Karpas-422 (cell line): ENCODE measurements around the gene SYMPK. TPM values are rescaled to one million over a fixed set of nuclear protein-coding genes. Genes with fewer than 3 reads are reported as not detected.

Experiments used
- DNase-seq: peaks from one replicate; pipeline ENCODE4 v3.0.0-alpha.2; 2015
- H2AFZ ChIP-seq: fragments of 200-600 bp; sonication (generic); 2 replicates; pipeline ENCODE4 v1.6.1; 2014; ENCODE audit warnings: antibody characterized with exemption, low read length, mixed read lengths
- H3K27ac ChIP-seq: fragments of 200-600 bp; sonication (generic); 2 replicates; pipeline ENCODE4 v1.5.1; 2014; ENCODE audit warnings: mild to moderate bottlenecking, low read length, moderate library complexity
- H3K27me3 ChIP-seq: fragments of 200-600 bp; sonication (generic); 2 replicates; pipeline ENCODE4 v1.6.1; 2014; ENCODE audit warnings: low read length, mixed read lengths
- H3K36me3 ChIP-seq: fragments of 200-600 bp; sonication (generic); 2 replicates; pipeline ENCODE4 v1.6.1; 2014; ENCODE audit warnings: low read length, mixed read lengths; ENCODE audit not compliant: insufficient read depth
- H3K4me1 ChIP-seq: fragments of 200-600 bp; sonication (generic); 2 replicates; pipeline ENCODE4 v1.6.1; 2014; ENCODE audit warnings: mild to moderate bottlenecking, low read length, mixed read lengths
- H3K4me2 ChIP-seq: fragments of 200-600 bp; sonication (generic); 2 replicates; pipeline ENCODE4 v1.6.1; 2014; ENCODE audit warnings: low read length, low read depth, mild to moderate bottlenecking; ENCODE audit not compliant: poor library complexity, severe bottlenecking
- H3K4me3 ChIP-seq: fragments of 200-600 bp; sonication (generic); 2 replicates; pipeline ENCODE4 v1.5.1; 2014; ENCODE audit warnings: mild to moderate bottlenecking, antibody characterized with exemption, low read length, mixed read lengths
- H3K79me2 ChIP-seq: fragments of 200-600 bp; sonication (generic); 2 replicates; pipeline ENCODE4 v1.6.1; 2014; ENCODE audit warnings: mild to moderate bottlenecking, low read length, mixed read lengths
- H3K9ac ChIP-seq: fragments of 200-600 bp; sonication (generic); 2 replicates; pipeline ENCODE4 v1.6.0; 2014; ENCODE audit warnings: low read length
- H3K9me2 ChIP-seq: fragments of 200-600 bp; sonication (generic), shearing (Covaris generic); replicated peaks from 2 replicates; pipeline ENCODE4 v1.6.0; 2014; ENCODE audit warnings: mild to moderate bottlenecking, low read length, moderate library complexity; ENCODE audit not compliant: insufficient read depth
- H3K9me3 ChIP-seq: fragments of 300-700, 200-600 bp; sonication (generic); 2 replicates; pipeline ENCODE4 v1.6.1; 2014; ENCODE audit warnings: low read length, mixed read lengths
- H4K20me1 ChIP-seq: fragments of 200-600 bp; sonication (generic); 2 replicates; pipeline ENCODE4 v1.6.1; 2014; ENCODE audit warnings: mild to moderate bottlenecking, antibody characterized with exemption, low read length, low read depth; ENCODE audit not compliant: insufficient read depth
- total RNA-seq: library from RNA; depleted of rRNA; stranded (reverse); fragments of >200 nt; shearing (Covaris generic); gene quantifications from 2 replicates; pipeline ENCODE4 v1.2.3, GENCODE V29; 2014; ENCODE audit warnings: low replicate concordance

The SYMPK gene
- total RNA-seq, 1 experiment from 2014 or later: 28.3 TPM

DNA sequence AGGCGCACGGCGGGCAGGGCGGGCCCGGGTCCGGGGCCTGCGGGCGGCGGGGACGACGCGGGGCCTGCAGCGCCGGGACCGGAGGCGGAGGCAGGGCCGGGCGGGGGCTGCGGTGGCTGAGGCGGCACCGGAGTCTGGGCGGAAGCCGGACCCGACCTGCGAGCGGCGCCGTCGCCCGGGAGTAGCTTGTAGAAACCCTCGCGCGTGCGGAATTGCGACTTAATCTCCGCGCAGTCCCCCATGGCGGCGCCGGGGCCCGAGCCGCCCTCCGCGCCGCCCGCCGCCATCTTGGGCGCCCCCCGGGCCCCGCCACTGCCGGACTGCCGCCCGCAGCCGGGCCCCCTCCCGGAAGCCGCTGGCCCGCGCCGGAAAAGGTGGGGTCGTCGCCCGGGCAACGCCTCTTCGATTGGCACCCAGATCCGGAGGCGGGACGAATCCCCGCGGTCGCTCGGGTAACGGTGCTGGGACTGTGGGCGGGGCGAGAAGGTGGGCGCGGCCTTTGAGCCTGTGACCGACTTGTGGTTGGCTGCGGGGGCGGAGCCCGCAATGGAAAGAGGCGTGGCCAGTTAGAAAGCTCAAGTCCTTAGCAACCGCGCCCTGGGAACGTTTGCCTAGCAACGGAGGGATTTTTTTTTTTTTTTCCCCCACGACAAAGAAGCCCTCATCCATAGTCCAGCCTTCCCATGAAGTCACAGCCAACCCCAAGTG, 70.3 kb downstream of the SYMPK start, which contains the start of gene DMWD:
Gene DMWD, minus strand, starts transcription at position 376 of the 708 bp plus-strand sequence. Its CDS starts 89 bp downstream, at position 287.
- Histone ChIP-seq H3K4me1 (peaks cover 20% of the 10 kb centered on the region), H3K36me3 (peaks cover 12% of the 10 kb centered on the region; the same call in 1 of the 2 replicates), H3K9me2 (no peaks in the 10 kb centered on the region), H3K79me2 (peaks cover 27% of the 10 kb centered on the region), H4K20me1 (0 out of 2 replicates have a peak, but pooled peaks cover 8% of the 10 kb centered on the region), H3K9me3 (no peaks in the 10 kb centered on the region), H3K9ac (peak within 1 kb of the TSS; percentile 93), H3K4me3 (peak within 1 kb of the TSS; percentile 91), H3K4me2 (peak within 1 kb of the TSS; percentile 87), H3K27me3 (no peaks in the 10 kb centered on the region), H3K27ac (peak within 1 kb of the TSS; percentile 64), H2AFZ (no peak within 1 kb of the TSS)
- DNase-seq: peak; percentile 99

DNA sequence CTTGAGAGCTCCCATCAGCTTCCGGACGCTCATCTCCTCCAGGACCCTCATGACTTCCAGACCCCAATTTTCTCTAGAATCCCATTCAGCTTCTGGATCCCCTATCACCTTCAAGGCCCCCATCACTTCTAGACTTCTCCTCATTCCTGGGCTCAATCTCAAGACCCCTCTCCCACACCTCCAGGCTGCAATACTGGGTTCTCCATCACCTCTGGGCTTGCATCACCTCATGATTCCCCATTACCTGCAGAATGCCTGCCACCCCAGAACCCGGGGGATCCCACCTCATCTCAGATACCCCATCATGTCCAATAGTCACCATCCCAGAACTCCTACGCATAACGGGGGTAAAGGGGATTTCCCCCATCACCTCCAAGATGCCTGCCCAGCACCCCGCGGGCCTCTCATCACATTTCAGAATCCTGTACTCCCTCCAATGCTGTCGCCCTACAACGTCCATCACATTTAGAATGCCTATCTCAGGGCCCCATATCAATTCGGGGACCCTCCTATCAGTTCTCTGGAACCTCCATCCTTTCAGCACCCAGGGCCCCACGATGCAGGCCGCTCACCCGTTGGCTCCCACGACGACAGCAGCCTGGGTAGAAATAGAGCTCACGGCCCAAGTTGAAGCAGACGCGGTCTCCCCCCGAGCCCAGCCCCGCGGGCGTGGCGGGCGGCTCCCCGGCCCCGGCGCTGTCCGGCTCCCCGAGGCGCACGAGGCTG, 71.0 kb downstream of the SYMPK start:
- H3K27ac ChIP-seq: peak overlapping the region; percentile 64
- H3K4me3 ChIP-seq: peak overlapping the region; percentile 91
- peak overlapping the region; percentile 87 for H3K4me2 ChIP-seq
- no peaks in the 10 kb centered on the region for H3K9me2 ChIP-seq
- H4K20me1 ChIP-seq: 0 out of 2 replicates have a peak, but pooled peaks cover 8% of the 10 kb centered on the region
- peaks cover 12% of the 10 kb centered on the region; the same call in 1 of the 2 replicates for H3K36me3 ChIP-seq
- DNase-seq: peak; percentile 70
- peaks cover 20% of the 10 kb centered on the region for H3K4me1 ChIP-seq
- no peaks in the 10 kb centered on the region for H3K27me3 ChIP-seq
- H3K9ac ChIP-seq: peak overlapping the region; percentile 93
- H2AFZ ChIP-seq: no peak overlapping the region
- H3K79me2 ChIP-seq: peaks cover 27% of the 10 kb centered on the region
- H3K9me3 ChIP-seq: no peaks in the 10 kb centered on the region

DNA sequence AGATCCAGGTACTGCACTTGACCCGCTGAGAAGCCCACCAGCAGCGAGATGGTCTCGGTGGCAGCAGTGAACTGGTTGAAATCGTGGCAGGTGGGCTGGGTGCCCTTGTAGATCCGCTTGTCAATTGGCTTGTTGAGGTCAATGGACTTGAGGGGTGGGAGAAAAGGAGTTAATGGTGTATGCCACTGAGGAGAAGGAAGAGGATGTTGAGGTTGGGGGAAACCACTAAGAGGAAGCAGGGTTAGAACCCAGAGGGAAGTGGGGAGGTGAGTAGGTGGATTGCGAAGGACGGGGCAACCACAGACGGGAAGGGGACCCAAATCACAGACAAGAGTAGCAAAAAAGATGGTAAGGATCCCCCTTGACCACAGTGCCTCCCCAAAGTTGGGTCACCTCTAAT, 72.0 kb downstream of the SYMPK start:
- H3K9me2 ChIP-seq: no peaks in the 10 kb centered on the region
- peaks cover 27% of the 10 kb centered on the region for H3K79me2 ChIP-seq
- H3K4me2 ChIP-seq: peak overlapping the region; percentile 87
- H2AFZ ChIP-seq: no peak overlapping the region
- peaks cover 20% of the 10 kb centered on the region for H3K4me1 ChIP-seq
- H3K36me3 ChIP-seq: peaks cover 12% of the 10 kb centered on the region; the same call in 1 of the 2 replicates
- H4K20me1 ChIP-seq: 0 out of 2 replicates have a peak, but pooled peaks cover 12% of the 10 kb centered on the region
- no peak for DNase-seq
- H3K27ac ChIP-seq: peak overlapping the region; percentile 64; the same call in 1 of the 2 replicates
- peak overlapping the region; percentile 93 for H3K9ac ChIP-seq
- H3K9me3 ChIP-seq: no peaks in the 10 kb centered on the region
- H3K27me3 ChIP-seq: no peaks in the 10 kb centered on the region
- H3K4me3 ChIP-seq: peak overlapping the region; percentile 91

DNA sequence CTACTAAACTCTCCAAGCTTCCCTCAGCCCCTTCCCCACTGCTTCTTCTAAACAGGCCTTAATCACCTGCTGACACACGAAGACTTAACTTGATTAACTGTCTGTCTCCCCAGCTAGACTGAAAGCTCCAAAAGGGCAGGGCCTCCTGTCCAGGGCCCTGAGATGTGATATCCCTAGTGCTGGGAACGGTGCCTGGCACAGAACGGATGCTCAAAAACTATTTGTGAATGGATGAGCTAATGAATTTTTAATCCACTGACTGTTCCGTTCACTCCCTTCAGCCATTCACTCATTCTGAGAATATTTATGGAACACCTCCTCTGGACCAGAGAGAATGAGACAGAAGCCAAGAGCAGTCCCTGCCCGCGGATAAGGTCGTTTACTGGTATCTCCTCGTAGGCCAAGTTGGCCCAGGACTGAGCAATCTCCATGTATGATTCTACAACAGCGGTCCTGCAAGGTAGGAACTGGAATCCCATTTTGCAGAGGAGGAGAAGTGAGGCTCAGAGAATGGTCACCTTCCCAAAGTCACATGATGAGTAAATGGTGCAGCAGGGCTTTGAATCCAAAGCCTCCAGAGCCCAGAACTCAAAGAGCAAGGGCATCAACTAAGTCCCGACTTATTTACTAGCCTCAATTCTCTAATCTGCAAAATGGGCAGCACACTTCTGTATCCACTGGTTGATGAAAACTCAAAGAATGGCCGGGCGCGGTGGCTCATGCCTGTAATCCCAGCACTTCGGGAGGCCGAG, 73.7 kb downstream of the SYMPK start:
- H3K9me2 ChIP-seq: no peaks in the 10 kb centered on the region
- no peak for DNase-seq
- peaks cover 27% of the 10 kb centered on the region for H3K79me2 ChIP-seq
- H3K27ac ChIP-seq: no peak overlapping the region
- no peaks in the 10 kb centered on the region for H3K27me3 ChIP-seq
- H4K20me1 ChIP-seq: 0 out of 2 replicates have a peak, but pooled peaks cover 12% of the 10 kb centered on the region
- no peaks in the 10 kb centered on the region for H3K9me3 ChIP-seq
- no peak overlapping the region for H2AFZ ChIP-seq
- no peak overlapping the region for H3K4me3 ChIP-seq
- H3K4me2 ChIP-seq: no peak overlapping the region
- H3K9ac ChIP-seq: no peak overlapping the region
- peaks cover 20% of the 10 kb centered on the region for H3K4me1 ChIP-seq
- H3K36me3 ChIP-seq: peaks cover 12% of the 10 kb centered on the region; the same call in 1 of the 2 replicates

DNA sequence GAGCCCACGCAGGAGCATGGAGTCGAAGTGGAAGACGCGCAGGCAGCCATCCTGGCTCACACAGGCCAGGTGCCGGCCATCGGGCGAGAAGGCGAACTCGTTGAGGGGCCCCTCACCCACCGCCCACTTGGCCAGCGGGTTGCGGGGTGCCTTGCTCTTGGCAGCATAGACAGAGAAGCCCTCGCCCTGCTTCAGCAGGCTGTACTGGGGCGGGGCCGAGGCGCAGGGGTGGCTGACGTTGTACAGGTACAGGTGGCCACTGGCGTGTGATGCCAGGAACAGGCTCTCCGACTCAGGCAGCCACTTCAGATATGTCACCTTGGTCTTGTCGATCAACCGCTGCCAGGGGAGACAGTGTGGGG, 76.4 kb downstream of the SYMPK start:
- H3K9me3 ChIP-seq: no peaks in the 10 kb centered on the region
- no peak overlapping the region for H3K4me2 ChIP-seq
- DNase-seq: no peak
- H3K79me2 ChIP-seq: peaks cover 20% of the 10 kb centered on the region
- H3K36me3 ChIP-seq: peaks cover 12% of the 10 kb centered on the region; the same call in 1 of the 2 replicates
- no peak overlapping the region for H2AFZ ChIP-seq
- no peak overlapping the region for H3K4me3 ChIP-seq
- H3K4me1 ChIP-seq: peaks cover 9% of the 10 kb centered on the region
- H3K27me3 ChIP-seq: no peaks in the 10 kb centered on the region
- H3K27ac ChIP-seq: no peak overlapping the region
- H4K20me1 ChIP-seq: 0 out of 2 replicates have a peak, but pooled peaks cover 15% of the 10 kb centered on the region
- H3K9me2 ChIP-seq: no peaks in the 10 kb centered on the region
- no peak overlapping the region for H3K9ac ChIP-seq

DNA sequence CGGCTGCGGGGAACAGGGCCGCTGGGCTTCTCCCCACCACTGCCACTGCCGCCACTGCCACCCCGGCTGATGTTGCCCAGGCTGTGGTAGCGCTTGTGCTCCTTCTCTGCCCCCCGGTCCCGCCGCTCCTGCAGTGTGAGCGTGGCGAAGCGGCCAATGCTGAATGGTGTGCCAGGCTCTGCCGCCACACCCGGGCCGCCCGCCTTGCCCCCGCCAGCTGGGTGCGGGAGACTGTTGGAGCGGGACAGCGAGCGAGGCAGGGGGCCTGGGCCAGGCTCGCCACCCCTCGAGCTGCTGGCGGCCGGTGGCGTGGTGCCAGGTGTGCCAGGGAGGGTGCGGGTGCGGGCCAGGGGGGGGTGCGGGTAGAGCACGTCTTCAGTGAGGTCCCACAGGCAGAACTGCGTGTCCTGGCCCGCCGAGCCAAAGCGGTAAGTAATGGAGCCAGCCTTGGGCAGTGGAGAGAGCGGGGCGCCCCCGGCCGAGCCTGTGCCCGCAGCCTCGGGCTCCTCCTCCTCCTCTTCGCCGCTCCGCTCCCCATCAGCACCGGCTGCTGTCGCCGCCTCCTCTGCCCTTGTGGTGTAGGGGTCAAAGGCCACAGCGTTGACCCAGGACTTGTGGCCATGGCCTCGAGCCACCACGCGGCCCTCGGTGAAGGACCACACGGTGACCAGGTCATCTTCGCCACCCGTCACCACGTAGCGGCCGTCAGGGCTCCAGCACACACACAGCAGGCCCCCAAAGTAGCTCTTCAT, 77.0 kb downstream of the SYMPK start:
- H3K9me3 ChIP-seq: no peaks in the 10 kb centered on the region
- H3K4me3 ChIP-seq: no peak overlapping the region
- H3K27me3 ChIP-seq: no peaks in the 10 kb centered on the region
- no peaks in the 10 kb centered on the region for H3K9me2 ChIP-seq
- no peak overlapping the region for H3K27ac ChIP-seq
- H4K20me1 ChIP-seq: 0 out of 2 replicates have a peak, but pooled peaks cover 11% of the 10 kb centered on the region
- H3K4me1 ChIP-seq: peaks cover 4% of the 10 kb centered on the region
- H3K4me2 ChIP-seq: no peak overlapping the region
- no peak for DNase-seq
- H3K9ac ChIP-seq: no peak overlapping the region
- H2AFZ ChIP-seq: no peak overlapping the region
- H3K36me3 ChIP-seq: peaks cover 12% of the 10 kb centered on the region; the same call in 1 of the 2 replicates
- peaks cover 14% of the 10 kb centered on the region for H3K79me2 ChIP-seq

DNA sequence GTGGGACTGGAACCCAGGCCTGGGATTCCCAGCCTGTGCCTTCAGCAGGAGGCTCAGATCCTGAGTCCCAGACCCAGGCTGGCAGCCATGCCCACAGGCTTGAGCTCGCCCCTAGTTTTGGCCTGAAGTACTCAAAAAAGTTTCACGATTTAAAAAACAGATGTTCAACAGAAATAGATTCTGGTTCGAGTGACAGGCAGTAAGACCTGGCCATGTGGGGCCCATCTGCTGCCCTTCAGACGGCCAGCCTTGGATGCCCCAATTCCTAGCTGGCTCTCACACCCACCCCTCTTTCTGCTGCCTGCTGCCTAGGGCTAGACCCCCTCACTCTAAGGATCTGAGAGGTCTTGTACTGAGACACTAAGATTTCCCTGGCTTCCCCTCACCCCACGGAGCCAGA, 77.8 kb downstream of the SYMPK start:
- peaks cover 8% of the 10 kb centered on the region; the same call in 1 of the 2 replicates for H3K79me2 ChIP-seq
- peaks cover 12% of the 10 kb centered on the region; the same call in 1 of the 2 replicates for H4K20me1 ChIP-seq
- peaks cover under 1% of the 10 kb centered on the region; the same call in 1 of the 2 replicates for H3K4me1 ChIP-seq
- DNase-seq: no peak
- no peak overlapping the region for H2AFZ ChIP-seq
- H3K27ac ChIP-seq: no peak overlapping the region
- peaks cover 9% of the 10 kb centered on the region; the same call in 1 of the 2 replicates for H3K36me3 ChIP-seq
- H3K4me2 ChIP-seq: no peak overlapping the region
- no peak overlapping the region for H3K9ac ChIP-seq
- H3K27me3 ChIP-seq: no peaks in the 10 kb centered on the region
- no peaks in the 10 kb centered on the region for H3K9me3 ChIP-seq
- H3K4me3 ChIP-seq: no peak overlapping the region
- H3K9me2 ChIP-seq: no peaks in the 10 kb centered on the region
